ENCODE results near the gene MAST4.
A peak's percentile ranks its signal among the peaks of the same experiment; 100 is the strongest.
"Not testable (repeated sequence)": the region's sequence is repeated elsewhere in the genome, so short reads cannot be mapped to it uniquely, and the experiment has no call there.

The MAST4 gene

GRCh38 chr5:66818304-66818934 lies 222.2 kb downstream of the MAST4 start:
- no peak for DNase-seq

DNA sequence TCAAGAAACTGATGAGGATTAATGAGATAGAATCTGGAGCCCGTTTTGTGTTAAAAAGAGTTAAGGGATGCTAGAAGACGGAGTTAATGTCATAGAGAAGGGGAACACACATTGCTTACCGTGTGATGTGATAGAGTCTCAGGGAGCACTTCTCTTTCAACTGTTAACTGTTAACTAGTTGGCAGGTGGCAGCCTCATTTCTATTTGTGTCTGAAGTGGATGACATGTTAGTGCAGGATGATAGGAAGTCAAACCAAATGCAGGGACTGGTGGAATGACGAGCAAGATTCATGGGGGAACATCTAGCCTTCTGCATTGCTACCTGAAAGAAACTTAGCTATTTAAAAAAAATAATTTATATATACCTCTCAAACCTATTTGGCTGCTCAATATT lies 222.7 kb downstream of the MAST4 start:
- DNase-seq = no peak

- no peak for DNase-seq
Measured at GRCh38 chr5:66820630-66821207, 224.5 kb downstream of the MAST4 start.

DNA sequence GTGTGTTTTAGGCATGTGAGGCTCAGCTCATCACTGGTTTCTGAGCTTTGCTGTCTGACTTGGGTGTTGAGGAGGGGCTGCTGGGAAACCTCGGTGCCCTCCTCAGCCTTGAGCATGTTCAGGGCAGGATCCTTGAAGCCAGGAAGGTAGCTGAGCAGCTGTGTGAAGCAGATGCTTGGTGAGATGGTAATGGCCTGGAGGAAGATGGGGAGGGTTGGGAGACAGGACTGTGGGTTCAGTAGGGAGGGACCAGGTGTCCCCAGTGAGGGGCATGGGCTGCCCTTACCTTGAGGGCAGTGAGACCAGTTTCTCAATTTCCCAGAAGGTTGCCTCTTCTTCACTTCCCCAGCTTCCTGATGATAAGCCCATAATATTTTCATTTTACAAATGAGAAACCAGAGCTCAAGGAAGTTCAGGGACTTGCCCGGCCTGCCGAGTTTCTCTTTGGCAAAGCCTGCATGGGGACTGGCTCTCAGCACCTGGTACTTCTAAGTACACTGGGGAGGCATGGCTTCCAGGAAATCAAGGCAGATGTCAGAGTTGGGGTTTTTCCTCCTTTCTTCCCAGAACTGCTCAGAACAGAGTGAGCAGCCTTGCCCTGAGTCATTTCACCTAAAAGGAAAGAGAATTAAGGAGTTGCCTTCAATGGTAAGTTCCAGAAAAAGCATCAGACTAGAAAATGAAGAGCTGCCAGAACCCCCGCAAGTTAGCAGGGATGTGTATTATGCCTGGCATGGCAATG lies 225.7 kb downstream of the MAST4 start:
- no peak for DNase-seq

GRCh38 chr5:66822906-66823305 lies 226.7 kb downstream of the MAST4 start:
- DNase-seq = not testable (repeated sequence)

DNA sequence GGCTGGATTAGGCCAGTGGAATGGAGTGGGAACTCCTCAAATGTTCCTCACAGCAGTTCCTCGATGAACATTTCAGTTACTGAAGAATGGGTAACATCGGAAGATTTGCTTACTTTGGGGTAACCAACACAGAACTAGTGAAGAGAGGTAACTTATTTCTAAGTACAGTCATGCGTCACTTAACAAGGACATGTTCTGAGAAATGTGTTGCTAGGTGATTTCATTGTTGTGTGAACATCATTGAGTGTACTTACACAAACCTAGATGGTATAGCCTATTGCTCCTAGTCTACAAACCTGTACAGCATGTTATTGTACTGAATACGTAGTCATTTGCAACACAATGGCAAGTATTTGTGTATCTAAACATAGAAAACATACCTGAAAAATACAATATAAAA lies 228.3 kb downstream of the MAST4 start:
- DNase-seq = no peak

DNA sequence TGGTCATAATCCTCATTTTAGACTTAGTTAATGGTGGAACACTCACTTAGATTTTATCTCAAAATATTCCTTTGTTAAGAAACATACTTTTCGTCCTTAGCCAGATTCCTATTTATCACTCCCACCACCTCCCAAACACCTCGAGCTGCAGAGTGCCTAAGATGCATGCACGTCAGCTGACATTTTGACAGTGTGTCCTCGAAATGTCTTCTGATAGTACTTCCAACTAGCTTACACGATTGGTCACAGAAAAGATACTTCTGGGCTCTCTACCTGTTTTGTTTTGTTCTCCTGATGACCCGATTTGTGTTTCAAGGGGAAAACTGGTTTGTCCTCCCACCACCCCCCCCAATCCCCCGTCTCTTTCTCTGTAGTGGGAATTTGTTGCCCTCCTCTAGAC lies 230.1 kb downstream of the MAST4 start:
- DNase-seq = no peak

DNA sequence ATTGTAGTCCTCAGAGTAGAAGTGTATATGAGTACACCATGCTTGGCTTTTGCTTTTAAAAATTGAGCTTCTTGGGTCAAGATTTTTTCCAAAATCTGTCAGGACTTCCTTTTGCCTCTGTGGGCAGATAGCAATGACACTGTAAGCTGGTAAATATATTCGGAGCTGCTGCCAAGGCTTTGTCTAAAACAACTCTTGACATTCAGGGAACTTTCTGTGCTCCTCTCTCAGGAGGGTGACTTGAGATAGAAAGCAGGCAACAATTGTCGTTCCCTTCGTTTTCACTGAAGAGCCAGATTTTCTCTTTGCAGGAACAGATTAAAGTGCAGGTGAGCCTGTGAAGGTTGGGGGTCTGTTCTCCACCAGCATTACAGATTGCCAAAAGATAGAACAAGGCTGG lies 230.5 kb downstream of the MAST4 start:
- no peak for DNase-seq

DNA sequence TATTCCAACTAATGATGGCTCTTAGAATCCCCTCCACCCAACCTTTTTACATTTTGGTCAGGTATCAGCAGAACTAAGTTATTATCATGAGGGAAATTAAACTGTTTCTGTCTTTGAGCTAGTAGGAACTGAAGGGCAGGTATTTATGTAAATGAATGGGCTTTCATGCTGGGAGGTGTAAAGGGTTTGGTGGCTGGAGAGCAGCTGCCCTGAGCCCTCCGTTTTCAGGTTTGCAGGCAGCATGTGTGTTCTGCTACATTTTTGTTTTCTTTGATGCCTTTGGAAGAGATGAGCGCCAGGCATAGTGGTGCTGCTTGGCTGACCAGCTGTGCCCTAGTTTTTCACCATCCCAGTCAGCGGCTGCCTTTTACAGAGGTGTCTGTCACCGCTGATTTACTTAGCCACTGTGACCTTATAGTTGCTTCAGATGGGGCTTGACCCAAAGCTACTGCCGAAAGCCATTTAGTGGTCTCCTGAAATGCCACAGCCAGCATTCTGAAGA lies 231.9 kb downstream of the MAST4 start:
- no peak for DNase-seq

- DNase-seq = peak; percentile 38
Measured at GRCh38 chr5:66828548-66829357, 232.6 kb downstream of the MAST4 start.

DNA sequence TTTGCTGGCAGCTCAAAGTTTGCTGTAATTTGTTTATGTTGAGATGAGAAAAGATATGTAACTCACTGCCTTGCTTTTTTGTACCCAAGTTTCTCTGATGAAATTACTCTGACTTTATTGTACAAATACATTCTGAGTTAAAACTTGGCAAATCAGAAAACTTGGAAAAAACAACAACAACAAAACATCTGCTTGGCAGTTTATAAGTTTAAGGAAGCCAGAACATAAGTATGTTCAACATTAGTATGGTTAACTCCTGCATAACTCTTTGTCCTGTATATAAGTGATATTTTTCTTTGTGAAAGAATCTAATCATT lies 233.1 kb downstream of the MAST4 start:
- no peak for DNase-seq

DNA sequence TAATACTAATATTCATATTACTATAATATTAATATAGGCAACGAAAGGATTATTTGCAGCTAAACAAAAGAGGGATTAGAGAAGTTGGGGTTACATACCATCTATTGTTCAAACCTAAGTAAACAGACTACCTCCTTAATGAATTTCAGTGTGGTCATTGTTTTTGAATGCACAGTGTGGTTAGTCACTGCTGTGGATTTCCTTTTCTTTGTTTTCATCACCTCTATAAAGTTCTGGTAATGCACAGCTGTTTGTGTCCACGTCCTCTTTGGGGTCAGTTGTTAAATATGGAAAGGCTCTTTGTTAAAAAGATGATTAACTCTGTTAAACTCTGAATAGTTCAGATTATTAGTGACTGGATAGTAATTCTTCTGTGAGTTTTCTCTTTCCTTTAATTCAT lies 233.6 kb downstream of the MAST4 start:
- no peak for DNase-seq

- DNase-seq = no peak
Measured at GRCh38 chr5:66830636-66831035, 234.4 kb downstream of the MAST4 start.

- no peak for DNase-seq
Measured at GRCh38 chr5:66839636-66840185, 243.5 kb downstream of the MAST4 start.

DNA sequence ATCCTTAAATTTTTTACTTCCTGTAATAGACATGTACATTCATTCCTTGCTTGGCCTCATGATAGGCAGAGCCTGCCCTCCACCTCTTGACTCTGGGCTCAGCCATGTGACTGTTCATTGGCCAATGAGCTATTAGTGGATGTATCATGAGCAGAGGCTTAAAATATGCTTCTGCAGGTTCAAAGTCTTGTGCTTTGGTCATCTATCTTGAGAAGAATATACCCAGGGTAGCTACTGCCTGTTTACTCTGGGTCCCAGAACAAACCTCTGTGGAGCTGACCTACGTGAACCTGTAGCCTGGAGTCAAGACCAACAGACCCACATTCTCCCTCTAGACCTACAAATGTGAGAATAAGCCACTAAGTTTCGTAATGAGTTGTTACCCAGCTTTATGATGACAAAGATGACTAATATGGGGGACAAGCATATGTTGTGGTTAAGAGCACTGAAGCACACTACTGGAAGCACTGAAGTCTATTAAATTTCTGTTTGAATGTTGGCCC lies 244.4 kb downstream of the MAST4 start:
- no peak for DNase-seq

DNA sequence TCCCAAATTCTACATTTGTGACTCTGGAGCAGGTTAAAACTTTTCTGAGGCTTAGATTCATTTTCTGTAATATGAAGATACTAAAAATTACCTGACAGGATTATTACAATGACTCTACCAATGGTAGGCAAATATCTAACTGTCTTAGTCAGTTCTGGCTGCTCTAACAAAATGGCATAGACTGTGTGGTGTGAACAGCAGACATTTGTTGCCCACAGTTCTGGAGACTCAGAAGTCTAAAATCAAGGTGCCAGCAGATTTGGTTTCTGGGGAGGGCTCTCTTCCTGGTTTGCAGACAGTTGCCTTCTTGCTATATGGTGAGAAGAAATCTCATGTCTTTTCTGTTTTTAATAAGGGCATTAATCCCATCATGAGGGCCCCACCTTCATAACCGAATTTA lies 245.1 kb downstream of the MAST4 start:
- DNase-seq = no peak

- no peak for DNase-seq
Measured at GRCh38 chr5:66842540-66842939, 246.3 kb downstream of the MAST4 start.

- no peak for DNase-seq
Measured at GRCh38 chr5:66843065-66843464, 246.9 kb downstream of the MAST4 start.

DNA sequence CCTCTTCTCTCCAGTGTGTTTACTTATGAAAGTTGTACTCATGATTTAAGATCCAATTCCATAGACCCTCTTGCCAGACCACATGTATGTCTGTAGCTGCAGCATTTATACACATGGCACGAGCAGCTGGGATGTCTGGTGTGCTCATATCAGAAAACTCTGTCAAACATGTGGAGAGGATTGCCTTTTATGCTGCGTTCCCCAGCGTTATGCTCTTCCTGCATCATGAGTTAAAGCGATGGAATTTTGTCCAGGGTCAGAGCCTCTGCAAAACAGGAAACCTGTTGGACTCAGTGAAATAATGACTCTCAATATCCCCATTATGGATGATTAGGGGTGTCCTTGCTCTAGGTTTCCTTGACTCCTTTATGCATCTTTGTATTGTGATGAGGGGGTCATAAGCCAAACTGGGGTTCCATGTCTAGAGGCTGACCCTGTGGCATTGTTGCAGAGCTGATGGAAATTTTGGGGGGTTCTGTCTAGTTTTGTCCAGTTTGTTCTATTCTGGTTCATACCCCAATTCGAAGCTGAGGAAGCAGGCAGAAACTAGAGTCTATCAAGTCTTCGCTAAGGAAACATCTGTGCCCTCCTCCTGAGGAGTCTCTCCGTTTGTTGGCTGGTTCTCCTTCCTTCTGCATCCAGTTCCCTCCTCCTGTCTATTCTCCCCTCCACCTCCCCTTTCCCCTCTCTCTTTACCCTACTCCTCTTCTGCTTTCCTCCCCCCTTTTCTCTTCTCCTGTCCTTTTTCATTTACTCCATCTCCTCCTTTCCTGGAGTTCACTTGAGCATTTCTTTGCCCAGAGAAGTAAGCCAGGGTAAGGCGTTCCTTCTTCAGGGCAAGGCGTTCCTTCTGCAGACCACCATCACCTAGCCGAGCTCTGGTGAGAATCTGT lies 252.8 kb downstream of the MAST4 start:
- no peak for DNase-seq

- DNase-seq = no peak
Measured at GRCh38 chr5:66849803-66850202, 253.6 kb downstream of the MAST4 start.

GRCh38 chr5:66850354-66851075 lies 254.3 kb downstream of the MAST4 start:
- no peak for DNase-seq

Data from activated gamma-delta T cell treated with Interleukin-2 at 50 U/mL for 16 hours (primary cell).